ENCODE measurements around the gene ERBB3. TPM values are rescaled to one million over a fixed set of nuclear protein-coding genes. Genes with fewer than 3 reads are reported as not detected.

Gene ERBB3
- total RNA-seq, 1 experiment from 2014 or later = 141 TPM

DNA sequence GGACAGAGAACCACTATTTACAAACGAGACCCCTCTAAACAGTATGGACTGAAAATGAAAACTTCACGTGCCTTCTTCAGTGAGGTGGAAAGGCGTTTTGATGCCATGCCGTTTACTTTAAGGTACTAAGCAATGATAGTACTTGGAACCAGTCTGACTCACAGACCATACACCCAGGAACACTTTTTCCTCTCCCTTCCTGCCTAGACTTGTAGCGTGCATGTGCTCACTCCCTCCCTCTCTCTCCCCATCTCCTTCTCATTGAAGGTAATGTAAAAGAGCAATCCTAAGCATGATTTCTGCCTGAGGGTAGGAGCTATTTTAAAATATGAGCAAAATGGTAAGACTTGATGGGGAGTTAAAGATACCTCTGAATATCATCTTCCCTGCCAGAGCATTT, 30.6 kb downstream of the ERBB3 start:
- no peak for DNase-seq (ENCODE audit: low spot score)

GRCh38 chr12:56114084-56114483, 34.1 kb downstream of the ERBB3 start:
- peak; percentile 3 for DNase-seq (ENCODE audit: low spot score)

GRCh38 chr12:56115329-56115728, 35.4 kb downstream of the ERBB3 start:
- DNase-seq (ENCODE audit: low spot score) = peak; percentile 13

DNA sequence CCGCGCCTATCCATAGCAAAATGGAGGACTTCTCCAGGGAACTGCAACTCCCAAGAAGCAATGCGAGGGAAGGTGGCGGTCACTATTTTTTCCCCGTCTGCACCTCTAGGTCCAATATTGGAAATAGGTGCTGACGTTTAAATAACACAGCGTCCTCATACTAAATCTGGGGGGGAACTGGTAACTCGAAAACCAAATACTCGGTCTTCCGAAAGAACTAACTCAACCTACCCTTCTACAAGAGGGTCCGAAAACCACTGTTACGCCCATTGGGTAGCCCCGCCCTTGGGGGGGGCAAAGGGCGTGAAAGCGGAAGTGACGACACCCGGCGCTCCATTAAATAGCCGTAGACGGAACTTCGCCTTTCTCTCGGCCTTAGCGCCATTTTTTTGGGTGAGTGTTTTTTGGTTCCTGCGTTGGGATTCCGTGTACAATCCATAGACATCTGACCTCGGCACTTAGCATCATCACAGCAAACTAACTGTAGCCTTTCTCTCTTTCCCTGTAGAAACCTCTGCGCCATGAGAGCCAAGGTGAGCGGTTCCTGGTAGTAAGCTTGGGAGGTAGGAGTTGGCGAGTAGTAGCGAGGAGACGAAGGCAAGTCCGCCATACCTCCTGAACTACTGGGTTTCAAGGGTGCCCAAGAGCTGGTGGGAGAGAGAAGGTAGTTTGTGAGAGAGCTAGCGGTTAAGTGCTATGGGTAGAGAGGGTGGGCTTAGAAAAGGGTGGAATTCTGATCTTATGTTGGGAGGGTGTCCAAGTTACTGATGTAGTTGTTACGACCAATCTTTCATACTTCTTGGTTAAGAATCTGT, 36.5 kb downstream of the ERBB3 start, which contains the start of gene RPL41:
RPL41 (plus strand) TSS at position 367 of the 815 bp plus-strand sequence.
- DNase-seq (ENCODE audit: low spot score) = peak; percentile 98

- DNase-seq (ENCODE audit: low spot score) = peak; percentile 39
Observed at GRCh38 chr12:56117082-56117706, 37.2 kb downstream of the ERBB3 start.

DNA sequence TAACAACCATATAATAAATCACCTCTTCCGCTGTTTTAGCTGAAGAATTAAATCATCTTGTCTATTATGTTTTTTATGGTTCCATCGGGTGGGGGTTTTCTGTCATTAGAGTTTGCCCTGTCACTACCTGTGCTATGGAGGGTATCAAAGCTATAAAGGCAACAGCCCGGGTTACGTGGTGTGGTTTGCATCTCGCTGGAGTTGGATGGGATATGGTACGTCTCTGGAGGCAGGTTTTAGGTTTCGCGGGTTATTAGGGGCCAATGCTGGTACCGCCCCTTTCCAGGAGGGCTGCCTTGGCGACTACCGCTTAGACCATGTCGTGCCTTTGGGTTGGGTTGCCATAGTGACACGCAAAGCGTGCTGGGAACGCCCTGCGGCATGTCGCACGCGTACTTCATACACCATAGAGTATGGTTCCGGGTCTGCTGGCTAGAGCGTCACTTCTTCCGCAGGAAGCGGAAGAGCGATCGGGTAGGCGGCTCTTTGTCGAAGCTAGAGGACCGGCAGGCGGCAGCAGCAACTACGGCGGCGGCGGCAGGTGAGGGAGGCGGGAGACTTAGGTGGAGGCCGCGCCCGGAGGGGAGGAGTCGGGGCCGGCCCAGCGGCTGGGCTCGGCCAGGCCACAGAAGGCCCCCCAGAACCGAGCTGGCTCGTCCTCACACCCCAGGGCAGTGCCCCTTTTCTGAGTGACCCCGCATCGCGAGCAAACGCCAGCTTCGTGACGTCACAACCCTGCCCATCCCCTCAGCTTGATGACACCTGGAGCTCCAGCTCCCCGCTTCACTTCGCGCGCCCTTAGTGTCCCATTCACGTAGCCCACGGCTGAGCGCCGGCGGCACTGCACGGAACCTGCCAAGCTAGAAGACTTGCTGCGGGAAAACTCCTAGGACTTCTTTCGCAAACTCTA, 38.1 kb downstream of the ERBB3 start, which contains the start of gene ZC3H10:
ZC3H10 (plus strand) TSS at position 489 of the 910 bp plus-strand sequence. CDS start 2,297 bp downstream, outside the sequence.
- peak; percentile 98 for DNase-seq (ENCODE audit: low spot score)

DNA sequence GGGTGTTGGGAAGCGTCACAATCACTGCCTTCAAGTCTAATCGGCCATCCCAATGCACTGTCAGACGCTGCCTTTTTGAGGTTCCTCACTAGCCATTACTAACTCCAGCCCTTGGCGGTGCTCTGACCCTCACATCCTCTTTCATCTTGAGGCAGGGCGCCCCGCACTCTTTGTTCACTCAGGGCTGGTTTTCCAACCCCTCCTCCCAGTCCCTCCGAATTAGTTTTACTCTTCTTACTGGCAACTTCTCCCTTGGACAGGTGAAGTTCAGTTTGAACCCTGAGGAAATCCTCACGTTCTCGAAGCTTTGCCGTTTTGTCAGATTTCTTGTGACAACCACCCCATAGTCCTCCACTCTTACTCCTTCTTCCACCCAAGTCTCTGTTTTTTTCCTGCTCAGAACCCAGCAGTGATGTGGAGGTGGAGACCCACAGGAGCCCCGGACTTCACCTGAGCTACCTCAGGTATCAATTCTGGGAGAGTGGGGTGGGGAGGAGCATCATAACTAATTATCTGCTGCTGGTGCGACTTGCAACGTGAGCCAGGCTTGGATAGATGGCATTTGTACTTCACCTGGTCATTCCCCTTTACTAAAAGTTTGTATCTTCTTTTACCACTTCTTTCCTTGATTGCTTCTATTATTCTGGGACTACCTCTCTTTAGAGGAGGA, 38.9 kb downstream of the ERBB3 start:
- DNase-seq (ENCODE audit: low spot score) = no peak

DNA sequence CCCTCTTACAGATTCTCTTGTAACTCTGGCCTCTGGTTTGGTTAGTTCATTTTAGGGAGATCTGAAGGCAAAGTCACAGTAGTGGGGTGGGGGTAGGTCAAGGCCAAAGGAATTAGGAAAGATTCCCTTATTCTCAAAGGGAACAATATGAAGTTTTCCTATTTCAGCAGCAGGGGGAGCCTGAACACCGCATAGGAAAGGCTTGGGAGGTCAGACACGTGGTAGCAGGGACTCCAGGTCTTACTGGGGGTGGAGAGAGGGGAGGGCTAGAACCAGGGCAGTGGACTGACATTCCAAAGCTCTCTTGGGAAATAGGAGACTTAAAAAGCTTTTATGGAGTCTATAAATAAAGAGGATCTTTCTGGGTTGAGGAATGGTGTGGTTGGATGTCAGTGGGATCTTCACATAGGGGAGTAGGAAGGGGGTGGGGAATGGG, 39.4 kb downstream of the ERBB3 start:
- peak; percentile 90 for DNase-seq (ENCODE audit: low spot score)

DNA sequence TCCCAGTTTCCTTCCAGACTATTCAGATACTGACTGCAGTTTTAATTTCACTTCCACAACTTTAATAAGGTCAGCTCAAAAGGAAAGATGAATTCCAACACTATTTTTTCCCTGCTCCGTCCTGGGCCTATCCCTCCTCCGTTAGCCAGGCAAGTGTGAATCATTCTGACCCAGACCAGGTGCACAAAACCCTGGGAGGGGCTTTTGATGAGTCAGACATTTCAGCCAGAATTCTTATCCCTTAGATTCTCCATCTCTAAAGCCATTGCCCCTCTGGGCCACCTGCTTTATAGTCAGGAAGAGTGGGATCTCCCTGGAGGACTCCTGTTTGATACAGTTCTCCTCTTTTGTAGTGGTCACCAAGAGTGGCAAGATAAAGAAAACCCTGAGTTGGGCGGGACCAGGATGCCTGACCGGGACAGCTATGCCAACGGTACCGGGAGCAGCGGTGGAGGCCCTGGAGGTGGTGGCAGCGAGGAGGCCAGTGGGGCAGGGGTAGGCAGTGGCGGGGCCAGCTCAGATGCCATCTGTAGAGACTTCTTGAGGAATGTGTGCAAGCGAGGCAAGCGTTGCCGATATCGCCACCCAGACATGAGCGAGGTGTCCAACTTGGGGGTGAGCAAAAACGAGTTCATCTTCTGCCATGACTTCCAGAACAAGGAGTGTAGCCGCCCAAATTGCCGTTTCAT, 40.3 kb downstream of the ERBB3 start:
- no peak for DNase-seq (ENCODE audit: low spot score)

- DNase-seq (ENCODE audit: low spot score) = no peak
Observed at GRCh38 chr12:56121204-56121870, 41.4 kb downstream of the ERBB3 start.

DNA sequence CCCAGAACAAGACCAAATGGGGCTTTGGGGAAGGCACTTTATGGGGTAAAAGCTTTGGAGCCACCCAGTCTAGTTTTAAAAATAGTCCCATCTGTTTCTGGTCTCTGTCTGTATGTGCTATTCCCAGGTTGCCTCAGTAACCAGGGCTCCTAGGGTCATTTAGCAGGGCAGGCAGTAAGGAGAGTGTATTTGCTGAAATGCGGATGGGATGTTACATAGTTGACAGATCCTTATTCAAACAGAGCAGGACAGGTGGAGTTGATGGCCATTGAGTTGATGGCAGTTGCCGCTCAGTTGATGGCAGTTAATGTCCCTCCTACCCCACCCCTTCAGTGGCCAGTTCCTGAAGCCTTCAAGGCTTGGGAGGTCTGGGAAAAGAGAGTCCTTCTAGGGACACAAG, 42.7 kb downstream of the ERBB3 start:
- no peak for DNase-seq (ENCODE audit: low spot score)

- DNase-seq (ENCODE audit: low spot score) = no peak
Observed at GRCh38 chr12:56124133-56124532, 44.2 kb downstream of the ERBB3 start.

- no peak for DNase-seq (ENCODE audit: low spot score)
Observed at GRCh38 chr12:56126732-56127239, 46.8 kb downstream of the ERBB3 start.

DNA sequence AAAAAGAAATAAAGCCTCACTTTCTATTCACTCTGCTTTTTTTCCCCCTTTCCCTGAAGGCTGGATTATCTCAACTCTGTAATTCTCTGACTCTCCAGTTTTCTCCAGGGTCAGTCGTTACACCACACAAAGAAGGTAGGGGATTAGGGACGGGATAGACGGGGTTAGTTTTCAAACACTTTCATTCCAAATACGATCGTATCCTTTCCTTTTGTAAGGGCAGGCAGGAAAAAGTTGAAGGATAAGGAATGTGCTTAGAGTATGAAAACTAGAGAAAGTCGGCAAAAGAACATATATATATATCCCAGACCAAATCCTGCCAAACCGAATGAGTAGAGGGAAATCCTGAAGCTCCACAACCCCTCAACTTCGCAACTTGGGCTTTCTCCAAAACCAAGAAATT, 47.5 kb downstream of the ERBB3 start:
- DNase-seq (ENCODE audit: low spot score) = no peak

DNA sequence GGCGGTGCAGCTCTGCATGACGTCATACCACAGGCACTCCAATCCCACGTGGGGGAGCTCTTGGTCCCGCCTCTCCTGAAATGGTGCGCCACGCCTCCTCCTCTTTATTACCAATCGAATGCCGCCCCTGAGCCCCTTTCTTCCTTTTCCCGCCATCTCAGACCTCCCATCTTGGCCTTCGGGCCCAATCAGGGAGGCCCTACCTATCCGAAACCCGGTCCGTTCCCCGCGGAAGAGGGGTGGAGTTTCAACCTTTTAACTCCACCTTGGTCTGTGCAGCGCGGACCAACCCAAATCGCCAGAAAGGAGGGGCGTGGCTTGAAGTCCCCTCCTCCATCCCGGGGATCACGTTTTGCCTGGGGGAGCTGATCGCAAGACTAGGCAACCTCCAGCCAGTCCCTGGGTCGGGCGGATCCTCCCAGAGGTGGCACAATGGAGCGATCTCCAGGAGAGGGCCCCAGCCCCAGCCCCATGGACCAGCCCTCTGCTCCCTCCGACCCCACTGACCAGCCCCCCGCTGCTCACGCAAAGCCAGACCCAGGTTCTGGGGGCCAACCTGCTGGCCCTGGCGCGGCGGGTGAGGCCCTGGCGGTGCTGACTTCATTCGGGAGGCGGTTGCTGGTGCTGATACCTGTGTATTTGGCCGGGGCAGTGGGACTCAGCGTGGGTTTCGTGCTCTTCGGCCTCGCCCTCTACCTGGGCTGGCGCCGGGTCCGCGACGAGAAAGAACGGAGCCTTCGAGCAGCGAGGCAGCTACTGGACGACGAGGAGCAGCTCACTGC, 48.1 kb downstream of the ERBB3 start, which contains the start of gene ESYT1:
ESYT1 (plus strand) TSS at position 380 of the 782 bp plus-strand sequence; CDS start at position 433, 53 bp downstream.
- DNase-seq (ENCODE audit: low spot score) = peak; percentile 99

GRCh38 chr12:56128670-56129205, 48.8 kb downstream of the ERBB3 start:
- DNase-seq (ENCODE audit: low spot score) = peak; percentile 50

DNA sequence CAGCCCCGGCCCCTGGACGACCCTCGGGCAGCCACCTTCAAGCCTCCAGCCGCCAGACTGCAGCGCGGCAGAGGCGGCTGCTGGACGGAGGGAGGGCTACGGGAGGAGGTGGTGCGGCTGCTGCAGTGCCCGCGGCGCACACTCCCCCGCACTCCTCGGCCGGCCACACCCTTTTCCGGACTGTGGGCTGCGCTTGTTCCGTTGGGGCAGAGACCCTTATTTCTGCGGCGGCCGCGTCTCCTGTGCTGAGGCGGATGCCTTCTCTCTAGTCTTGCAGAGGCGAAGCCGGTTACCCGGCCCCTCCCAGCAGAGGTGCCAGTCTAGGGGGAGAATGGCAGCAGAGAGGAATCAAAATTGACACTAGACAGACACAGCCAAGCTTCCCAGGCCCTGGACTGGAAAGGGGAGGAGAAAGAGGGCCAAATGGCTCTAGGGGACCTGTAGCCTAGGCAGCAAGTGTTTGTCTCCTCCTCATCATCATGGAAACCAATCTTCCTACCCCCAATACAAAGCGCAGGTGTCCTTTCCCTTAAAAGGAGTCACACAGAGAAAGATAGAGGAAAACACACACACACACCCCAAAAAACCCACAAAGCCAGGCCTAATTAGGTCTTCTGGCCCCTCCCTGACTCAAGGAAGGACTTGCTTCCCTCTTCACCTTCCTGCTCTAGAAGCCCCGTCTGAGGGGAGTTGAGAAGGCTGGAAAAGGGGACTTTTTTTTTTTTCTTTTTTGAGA, 49.4 kb downstream of the ERBB3 start:
- no peak for DNase-seq (ENCODE audit: low spot score)

All from HT-29 (cell line).